Activated CD8-positive, alpha-beta T cell treated with anti-CD3 and anti-CD28 coated beads for 36 hours (primary cell): ENCODE data around the gene IRS1. TPM values are rescaled to one million over a fixed set of nuclear protein-coding genes. Genes with fewer than 3 reads are reported as not detected.
A peak's percentile ranks its signal among the peaks of the same experiment; 100 is the strongest.

ENCODE experiments used
- ATAC-seq: fragments of 200-7000 bp; cut with Tn5 transposase; one replicate; pipeline ENCODE4 v1.10.0; 2021; ENCODE audit warnings: mild to moderate bottlenecking, moderate library complexity
- CTCF ChIA-PET: fragments of 350-600 bp; sonication (Branson Sonifier 250); formaldehyde crosslinking; loops from one replicate; lab custom pipeline; 2021; ENCODE audit warnings: antibody characterized with exemption; lab: Charles Lee
- POLR2A ChIA-PET: fragments of 350-600 bp; sonication (Branson Sonifier 250); formaldehyde crosslinking; loops from one replicate; lab custom pipeline; 2021; ENCODE audit warnings: antibody characterized with exemption; lab: Charles Lee
- DNase-seq: peaks from one replicate; pipeline ENCODE4 v3.0.0-alpha.2; 2020
- H3K27ac Mint-ChIP-seq: one replicate; pipeline ENCODE4 v1.8.0; 2021; ENCODE audit warnings: mild to moderate bottlenecking, mixed read lengths
- H3K27me3 Mint-ChIP-seq: one replicate; pipeline ENCODE4 v1.8.0; 2021; ENCODE audit warnings: mixed read lengths
- H3K36me3 Mint-ChIP-seq: one replicate; pipeline ENCODE4 v1.8.0; 2021; ENCODE audit warnings: low read depth, mixed read lengths
- H3K4me1 Mint-ChIP-seq: one replicate; pipeline ENCODE4 v1.8.0; 2021; ENCODE audit warnings: low read depth, mixed read lengths
- H3K4me3 Mint-ChIP-seq: one replicate; pipeline ENCODE4 v1.8.0; 2021; ENCODE audit warnings: mild to moderate bottlenecking, moderate library complexity, mixed read lengths
- H3K9me3 Mint-ChIP-seq: one replicate; pipeline ENCODE4 v1.8.0; 2021; ENCODE audit warnings: mixed read lengths
- intact Hi-C: fragments of 100-400 bp; cut with micrococcal nuclease; formaldehyde crosslinking; loops from one replicate; pipeline ENCODE4 v1.10.0; 2022
- total RNA-seq, 2 experiments: library from RNA; stranded (reverse); gene quantifications; one replicate each; pipeline ENCODE4 v1.2.3, GENCODE V29; 2021
- TF ChIP-seq, protein P1 (sequence below): fragments of 200-600 bp; IDR thresholded peaks from one replicate; pipeline ENCODE4 v1.8.0; 2022; ENCODE audit warnings: antibody characterized with exemption, mild to moderate bottlenecking

The IRS1 gene
- total RNA-seq, 2 experiments from 2014 or later = 3.5 to 4.0 TPM

GRCh38 chr2:226837787-226838603 is 38.4 kb upstream of the IRS1 start:
- peaks cover 52% of the 10 kb centered on the region for H3K4me1 Mint-ChIP-seq
- H3K36me3 Mint-ChIP-seq = peaks cover 58% of the 10 kb centered on the region
- intact Hi-C loops = loop anchor here (5.0 kb wide), 2 partner anchors 36 to 144 kb away; no protein-coding TSS in a partner anchor
- peaks cover 5% of the 10 kb centered on the region for H3K9me3 Mint-ChIP-seq
- ChIA-PET POLR2A (no interaction called here), CTCF (interaction anchor here (1.2 to 4.5 kb wide), 3 partner anchors 35 to 39 kb away, joined by 3 to 18 read pairs (median 5); no protein-coding TSS in a partner anchor)
- H3K4me3 Mint-ChIP-seq = peak overlapping the region; percentile 88
- ATAC-seq (no peak), DNase-seq (peak; percentile 8)
- peak overlapping the region; percentile 96 for H3K27ac Mint-ChIP-seq
- H3K27me3 Mint-ChIP-seq = no peaks in the 10 kb centered on the region
- TF ChIP-seq, protein P1, sequence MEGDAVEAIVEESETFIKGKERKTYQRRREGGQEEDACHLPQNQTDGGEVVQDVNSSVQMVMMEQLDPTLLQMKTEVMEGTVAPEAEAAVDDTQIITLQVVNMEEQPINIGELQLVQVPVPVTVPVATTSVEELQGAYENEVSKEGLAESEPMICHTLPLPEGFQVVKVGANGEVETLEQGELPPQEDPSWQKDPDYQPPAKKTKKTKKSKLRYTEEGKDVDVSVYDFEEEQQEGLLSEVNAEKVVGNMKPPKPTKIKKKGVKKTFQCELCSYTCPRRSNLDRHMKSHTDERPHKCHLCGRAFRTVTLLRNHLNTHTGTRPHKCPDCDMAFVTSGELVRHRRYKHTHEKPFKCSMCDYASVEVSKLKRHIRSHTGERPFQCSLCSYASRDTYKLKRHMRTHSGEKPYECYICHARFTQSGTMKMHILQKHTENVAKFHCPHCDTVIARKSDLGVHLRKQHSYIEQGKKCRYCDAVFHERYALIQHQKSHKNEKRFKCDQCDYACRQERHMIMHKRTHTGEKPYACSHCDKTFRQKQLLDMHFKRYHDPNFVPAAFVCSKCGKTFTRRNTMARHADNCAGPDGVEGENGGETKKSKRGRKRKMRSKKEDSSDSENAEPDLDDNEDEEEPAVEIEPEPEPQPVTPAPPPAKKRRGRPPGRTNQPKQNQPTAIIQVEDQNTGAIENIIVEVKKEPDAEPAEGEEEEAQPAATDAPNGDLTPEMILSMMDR = no peak

DNA sequence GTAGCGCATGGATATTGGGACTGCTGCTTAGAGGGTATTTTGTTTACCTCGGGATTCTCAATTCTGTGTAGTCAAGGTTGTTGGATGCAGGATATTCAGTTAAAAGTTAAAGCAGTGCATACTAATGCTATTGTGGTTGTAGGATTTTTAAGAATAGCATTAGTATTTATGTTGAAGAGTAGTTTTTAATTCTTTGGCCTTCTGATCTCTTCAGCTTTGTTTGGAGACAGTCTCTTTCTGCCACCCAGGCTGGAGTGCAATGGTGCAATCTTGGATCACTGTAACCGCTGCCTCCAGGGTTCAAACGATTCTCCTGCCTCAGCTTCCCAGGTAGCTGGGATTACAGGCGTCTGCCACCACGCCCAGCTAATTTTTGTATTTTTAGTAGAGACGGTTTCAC is 37.7 kb upstream of the IRS1 start:
- Mint-ChIP-seq H3K36me3 (peaks cover 56% of the 10 kb centered on the region), H3K4me3 (peak overlapping the region; percentile 88), H3K27ac (peak overlapping the region; percentile 96), H3K4me1 (peaks cover 50% of the 10 kb centered on the region), H3K27me3 (no peaks in the 10 kb centered on the region), H3K9me3 (peaks cover 5% of the 10 kb centered on the region)
- CTCF ChIA-PET = interaction anchor here (1.5 to 4.5 kb wide), 2 partner anchors 35 to 39 kb away, joined by 3 to 18 read pairs; no protein-coding TSS in a partner anchor
- ATAC-seq (no peak), DNase-seq (no peak)
- POLR2A ChIA-PET = interaction anchor here (1.5 to 3.1 kb wide), 2 partner anchors 37 to 806 kb away, joined by 3 to 11 read pairs; no protein-coding TSS in a partner anchor
- intact Hi-C loops = loop anchor here (5.0 kb wide), 2 partner anchors 35 to 145 kb away; no protein-coding TSS in a partner anchor
- TF ChIP-seq, protein P1 = no peak

DNA sequence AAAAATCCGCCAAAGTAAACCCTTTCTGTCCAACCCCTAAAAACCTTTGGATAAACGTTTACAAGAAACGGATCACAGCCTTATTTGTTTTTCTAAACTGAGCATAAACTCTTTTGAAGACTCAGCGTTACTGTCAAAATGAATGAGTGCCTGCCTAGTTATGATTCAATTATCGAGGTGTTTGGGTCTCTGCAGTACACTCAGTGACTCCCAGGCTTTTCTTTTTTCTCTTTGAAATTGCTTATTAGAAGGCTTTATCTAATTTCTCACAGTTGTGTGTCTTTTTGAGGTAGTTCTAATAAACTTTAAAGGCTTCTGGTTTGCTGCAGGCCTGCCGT is 36.9 kb upstream of the IRS1 start:
- peaks cover 54% of the 10 kb centered on the region for H3K36me3 Mint-ChIP-seq
- peaks cover 4% of the 10 kb centered on the region for H3K9me3 Mint-ChIP-seq
- H3K4me1 Mint-ChIP-seq = peaks cover 49% of the 10 kb centered on the region

DNA sequence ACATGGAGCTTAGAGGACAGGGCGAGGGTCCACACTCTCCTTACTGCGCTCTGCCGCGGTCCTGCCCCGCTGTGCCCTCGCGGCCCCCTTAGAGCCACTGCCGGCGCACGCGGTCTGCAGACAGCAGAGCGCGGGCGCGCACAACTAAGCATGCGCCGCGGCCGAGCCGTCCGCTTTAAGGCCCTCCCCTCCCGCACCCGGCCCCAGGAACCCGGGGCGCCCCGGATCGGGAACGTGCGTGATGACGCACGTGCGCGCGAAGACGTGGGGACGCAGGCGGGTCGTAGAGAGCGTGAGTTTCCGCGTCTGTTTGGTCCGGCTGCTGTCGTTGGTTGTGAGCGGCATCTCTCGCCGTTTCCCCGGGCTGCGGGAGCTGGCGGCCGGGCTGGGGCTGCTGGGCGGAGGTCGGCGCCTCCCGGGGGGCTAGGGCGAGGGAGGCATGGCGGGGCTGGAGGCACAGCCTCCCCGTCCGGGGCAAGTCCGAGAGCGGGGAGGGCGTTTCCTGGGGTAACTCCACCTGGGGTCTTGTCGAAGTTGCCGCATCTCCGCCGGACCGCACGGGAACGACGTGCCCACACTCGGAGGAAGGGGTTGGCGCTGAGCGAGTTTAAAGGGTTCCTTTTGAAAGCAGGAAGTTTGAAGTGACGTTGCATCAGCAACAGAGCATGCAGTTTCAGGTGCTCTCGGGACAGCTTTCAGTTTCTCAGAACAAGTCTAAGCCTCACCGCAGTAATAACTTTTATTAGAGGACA is 36.4 kb upstream of the IRS1 start, which contains the start of gene RHBDD1:
TSS of gene RHBDD1 (plus strand) at position 259 of the 752 bp plus-strand sequence. CDS start 28,640 bp downstream, outside the sequence.
- ATAC-seq (peak; percentile 87), DNase-seq (peak; percentile 95)
- ChIA-PET POLR2A (interaction anchor here (0.6 to 3.1 kb wide), 21 partner anchors 10 to 1806 kb away, joined by 3 to 16 read pairs (median 5); no protein-coding TSS in a partner anchor), CTCF (interaction anchor here (1.0 to 4.5 kb wide), 4 partner anchors 8 to 37 kb away, joined by 3 to 18 read pairs (median 8); partner anchors contain the start of gene IRS1)
- Mint-ChIP-seq H3K4me3 (peak within 1 kb of the TSS; percentile 88), H3K4me1 (peaks cover 49% of the 10 kb centered on the region), H3K27me3 (no peaks in the 10 kb centered on the region), H3K36me3 (peaks cover 53% of the 10 kb centered on the region), H3K9me3 (peaks cover 7% of the 10 kb centered on the region), H3K27ac (peak within 1 kb of the TSS; percentile 96)
- TF ChIP-seq, protein P1 = no peak
- intact Hi-C loops = loop anchor here (1.0 to 5.0 kb wide), 4 partner anchors 34 to 146 kb away; no protein-coding TSS in a partner anchor

More for the DNA sequence above, 36.9 kb upstream of the IRS1 start:
- H3K27me3 Mint-ChIP-seq = no peaks in the 10 kb centered on the region
- POLR2A ChIA-PET = interaction anchor here (0.6 to 3.1 kb wide), 12 partner anchors 9 to 1784 kb away, joined by 3 to 16 read pairs (median 8); no protein-coding TSS in a partner anchor
- no peak for DNase-seq
- peak; percentile 11 for ATAC-seq
- H3K27ac Mint-ChIP-seq = peak overlapping the region; percentile 96
- CTCF ChIA-PET = interaction anchor here (2.5 to 4.5 kb wide), 2 partner anchors 34 to 37 kb away, joined by 13 to 18 read pairs; partner anchors contain the start of gene IRS1
- intact Hi-C loops = loop anchor here (1.0 to 5.0 kb wide), 4 partner anchors 34 to 146 kb away; no protein-coding TSS in a partner anchor
- H3K4me3 Mint-ChIP-seq = peak overlapping the region; percentile 88
- TF ChIP-seq, protein P1 = no peak
